NCI-H2171 (cell line): ENCODE results near the gene PKP1.

Source experiments
- DNase-seq: peaks from one replicate; lab custom pipeline; 2025; lab: John Stamatoyannopoulos, UW

Gene PKP1

DNA sequence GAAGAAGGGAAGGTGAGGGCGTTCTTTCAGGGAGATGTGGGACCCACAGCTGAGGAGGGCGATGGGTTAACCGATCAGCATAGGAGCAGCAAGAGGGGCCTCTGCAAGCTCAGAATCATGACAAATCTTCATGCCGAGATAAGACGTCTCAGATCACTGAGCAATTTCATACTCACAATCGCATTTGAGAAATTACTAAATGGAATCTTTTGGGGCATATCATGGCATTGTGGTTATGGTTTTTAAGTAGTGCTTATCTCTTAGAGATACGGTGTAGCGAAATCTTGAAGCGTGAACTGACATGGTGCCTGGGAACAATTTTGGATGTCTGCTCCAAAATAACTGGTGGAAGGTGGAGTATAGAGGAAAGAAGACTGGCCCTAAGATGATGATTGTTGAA, 88.0 kb downstream of the PKP1 start:
- DNase-seq, result no peak

DNA sequence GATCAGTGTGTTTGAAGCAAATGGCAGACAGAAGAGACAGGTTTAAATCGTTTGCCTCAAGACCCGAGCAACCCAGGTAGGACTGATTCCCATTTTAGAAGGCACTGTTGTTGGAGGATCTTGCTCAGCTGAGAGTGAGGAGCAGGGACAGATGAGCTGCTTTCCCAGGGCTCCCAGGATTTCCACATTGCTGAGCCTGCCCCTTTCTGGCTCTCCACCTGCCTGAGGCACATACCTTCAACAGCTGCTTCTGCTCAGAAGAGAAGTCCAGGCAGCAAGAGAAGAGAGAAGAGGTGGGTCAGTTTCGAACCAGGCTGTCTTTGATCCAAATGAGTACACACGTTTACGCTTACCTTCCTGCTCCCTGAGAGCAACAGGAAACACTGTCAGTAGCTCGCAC, 88.5 kb downstream of the PKP1 start:
- no peak for DNase-seq

DNA sequence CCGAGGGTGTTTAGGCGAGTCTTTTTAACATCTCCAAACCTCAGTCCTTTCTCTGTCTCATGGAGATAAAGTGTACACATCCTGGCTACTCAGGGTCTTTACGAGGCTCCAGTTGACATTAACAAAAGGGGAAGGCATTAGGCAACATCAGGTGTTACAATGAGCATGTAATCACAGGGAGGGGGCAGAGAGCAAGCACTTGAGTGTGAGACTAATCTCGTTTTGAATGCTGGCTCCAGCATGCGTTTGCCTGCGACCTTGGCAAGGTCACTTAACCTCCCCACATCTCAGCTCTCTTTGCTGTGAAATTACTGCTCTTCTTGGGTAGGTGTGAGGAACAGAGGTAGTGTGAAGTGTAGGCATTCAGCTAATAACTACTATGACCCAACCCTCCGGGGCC, 91.1 kb downstream of the PKP1 start:
- no peak for DNase-seq

DNA sequence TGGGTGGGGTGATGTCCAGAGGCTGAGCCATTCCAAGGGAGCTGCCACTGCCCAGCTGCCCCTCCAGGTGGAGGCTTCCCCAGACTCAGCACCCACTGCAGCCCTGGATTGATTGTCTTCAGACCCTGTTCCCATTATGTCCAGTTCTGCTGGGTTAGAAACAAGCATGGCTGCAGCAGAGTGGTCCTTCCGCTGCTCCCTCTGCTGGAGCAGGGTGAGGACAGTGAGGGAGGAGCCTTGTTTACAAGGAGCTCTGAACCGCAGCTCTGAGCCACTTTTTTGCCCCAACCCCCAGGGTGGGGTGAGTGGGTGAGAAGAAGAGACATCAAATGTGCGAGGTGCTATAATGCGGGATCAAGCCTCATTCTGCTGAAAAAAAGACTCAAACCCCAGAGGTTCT, 91.9 kb downstream of the PKP1 start:
- DNase-seq, result no peak

DNA sequence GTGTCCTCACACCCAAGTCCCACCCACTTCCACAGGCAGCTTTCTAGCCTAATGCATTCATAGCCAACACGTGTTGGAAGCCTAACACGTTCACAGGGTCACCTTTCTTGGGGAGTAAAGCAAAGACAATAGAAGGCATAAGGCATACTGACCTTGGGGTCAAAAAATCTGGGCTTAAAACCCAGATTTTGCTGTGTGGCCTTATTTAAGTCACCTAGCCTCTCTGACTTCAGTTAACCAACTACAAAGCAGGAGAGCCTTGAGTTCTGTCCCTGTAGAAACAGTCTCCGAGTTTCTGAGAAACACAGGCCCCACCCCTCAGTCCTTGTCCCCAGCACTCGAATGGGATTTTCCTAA, 92.8 kb downstream of the PKP1 start:
- no peak for DNase-seq

DNA sequence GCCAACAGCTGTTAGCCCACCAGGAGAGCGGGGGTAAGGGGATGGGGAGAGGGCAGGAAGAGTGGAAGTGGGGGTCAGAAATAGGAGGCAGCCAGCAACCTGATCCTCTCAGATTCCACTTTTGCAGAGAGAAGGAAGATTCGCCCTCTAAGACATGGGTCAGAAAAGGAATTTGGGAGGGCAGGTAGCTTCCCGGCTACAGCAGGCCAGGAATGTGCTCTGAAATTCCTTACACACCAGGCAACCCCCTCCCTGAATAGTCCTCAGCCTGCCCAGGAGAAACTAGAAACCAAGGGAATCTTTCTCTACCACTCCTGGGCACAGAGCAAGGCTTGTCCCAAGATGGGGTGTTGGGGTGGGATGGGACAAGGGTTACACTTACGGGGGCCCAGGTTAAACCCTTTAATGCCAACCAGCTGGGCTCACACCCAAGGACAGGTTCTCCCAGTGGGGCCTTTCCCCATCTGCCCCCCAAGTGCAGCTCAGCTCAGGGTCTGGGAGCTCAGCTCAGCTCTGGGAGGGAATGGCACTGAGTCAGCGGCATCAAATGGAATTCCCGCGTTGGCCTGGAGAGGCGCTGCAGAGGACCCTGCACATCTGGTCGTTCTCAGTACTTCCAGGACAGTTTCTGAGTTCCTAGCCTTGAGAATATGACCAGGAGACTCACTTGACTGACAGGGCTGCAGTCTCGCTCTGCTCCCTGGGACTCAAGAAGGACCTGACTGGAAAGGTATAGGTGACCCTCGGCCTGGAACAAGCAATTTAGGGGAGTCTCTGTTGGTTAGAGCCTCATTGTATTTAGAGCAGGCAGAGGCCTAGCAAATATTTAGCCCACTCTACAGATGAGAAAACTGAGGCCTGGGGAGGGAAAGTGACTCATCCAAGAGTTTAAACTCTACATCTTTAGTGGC, 93.4 kb downstream of the PKP1 start:
- DNase-seq, result peak; percentile 10

DNA sequence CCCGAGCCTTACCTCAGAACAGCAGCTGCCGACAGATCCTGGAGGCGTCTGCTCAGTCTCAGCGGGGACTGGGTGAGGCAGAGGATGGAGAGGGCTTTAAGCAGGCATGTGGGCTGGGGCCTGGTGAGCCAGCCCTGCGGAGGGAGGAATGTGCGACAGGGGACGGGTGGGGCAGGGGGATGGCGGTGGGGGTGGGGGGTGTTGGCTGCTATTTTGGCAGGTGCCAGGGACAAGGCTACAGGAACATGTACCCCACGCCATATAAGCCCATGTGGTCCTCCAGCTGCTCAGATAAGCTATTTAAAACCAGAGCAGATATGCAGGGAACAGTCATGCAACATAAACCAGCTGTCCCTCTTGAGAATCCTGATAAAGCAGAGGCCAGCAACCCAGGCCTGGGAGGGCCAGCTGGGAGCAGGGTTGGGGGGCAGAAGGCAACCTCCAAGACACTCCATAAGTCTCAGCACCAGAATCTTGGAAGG, 94.3 kb downstream of the PKP1 start, which contains the start of gene TNNT2:
Gene TNNT2, minus strand, starts transcription at position 70 of the 482 bp plus-strand sequence. CDS start 4,426 bp downstream, outside the sequence.
- DNase-seq, result peak; percentile 63

DNA sequence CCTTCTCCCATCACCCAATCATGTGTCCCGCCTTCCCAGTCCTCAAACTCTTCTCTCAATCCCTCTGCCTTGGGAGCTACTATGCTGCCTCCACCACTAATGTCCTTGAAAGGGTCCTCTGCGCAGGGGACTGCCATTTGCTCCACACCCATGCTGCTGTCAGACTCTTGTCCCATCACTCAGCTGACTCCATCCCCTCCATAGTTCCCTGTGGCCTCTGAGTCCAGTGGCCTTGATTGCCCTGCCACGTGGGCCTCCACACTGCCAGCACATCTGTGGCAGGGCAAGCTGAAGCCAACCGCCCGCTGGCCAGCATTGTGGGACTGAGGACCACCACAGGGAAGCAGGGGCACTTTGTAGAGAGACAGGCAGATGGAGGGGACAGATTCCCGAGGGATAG, 95.5 kb downstream of the PKP1 start:
- DNase-seq, result no peak

DNA sequence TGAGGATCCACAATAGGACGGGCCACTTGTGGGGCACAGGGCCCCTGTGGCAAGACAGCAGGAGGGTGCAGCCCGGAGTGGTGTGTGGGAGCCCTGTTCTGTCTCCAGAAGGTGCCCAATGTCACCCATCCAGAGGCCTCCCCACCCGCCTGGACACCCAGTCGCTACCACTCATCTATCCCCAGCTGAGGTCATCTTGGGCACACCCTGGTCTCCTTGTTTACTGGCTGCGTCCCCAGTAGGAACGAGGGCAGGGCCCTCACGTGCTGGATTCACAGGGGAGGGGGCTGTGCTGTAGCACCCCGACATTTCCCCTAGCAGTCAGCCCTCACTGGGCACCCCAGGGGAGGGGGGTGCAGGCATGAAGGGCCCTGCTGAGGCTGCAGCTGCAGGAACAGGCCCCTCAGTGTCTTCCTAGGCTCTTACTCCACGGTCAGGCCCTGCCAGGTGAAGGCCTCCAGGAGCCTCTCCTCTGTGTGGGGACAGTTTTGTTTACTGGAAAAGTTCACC, 96.5 kb downstream of the PKP1 start:
- DNase-seq, result no peak

DNA sequence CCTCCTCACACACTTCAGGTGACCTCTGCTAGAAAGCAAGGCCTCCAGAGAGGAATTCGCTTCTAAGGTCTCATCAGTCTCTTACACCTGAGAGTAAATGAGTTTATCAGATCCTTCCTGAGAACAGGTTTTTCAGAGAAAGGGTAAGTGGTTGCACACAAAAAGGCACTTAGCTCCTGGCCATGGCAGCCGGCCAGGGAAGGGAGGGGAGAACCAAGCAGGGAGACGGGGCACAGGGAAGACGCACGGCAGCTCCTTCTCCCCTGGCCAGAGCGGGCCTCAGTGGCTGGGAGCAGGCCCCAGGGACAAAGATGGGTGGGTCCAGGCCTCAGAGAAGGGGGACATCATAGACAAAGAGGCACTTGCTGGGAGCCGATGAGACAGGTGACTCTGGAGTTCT, 97.8 kb downstream of the PKP1 start:
- DNase-seq, result peak; percentile 45
